Upper lobe of left lung (tissue), 4 donors: ENCODE measurements around the gene RANBP2.

ENCODE experiments used
- EP300 ChIP-seq, 4 donors: sonication (generic); formaldehyde crosslinking; IDR thresholded peaks; one replicate each; pipeline ENCODE4 v1.5.1; 2017; ENCODE audit warnings: antibody characterized with exemption in 4 of 4, control low read depth in 2 of 4
- POLR2A ChIP-seq, 4 donors: fragments of 450-650 bp; IDR thresholded peaks; one replicate each; pipeline ENCODE4 v1.5.1; 2016 to 2017; ENCODE audit warnings: antibody characterized with exemption in 4 of 4, mild to moderate bottlenecking in 2 of 4
- POLR2AphosphoS5 ChIP-seq, 2 donors: sonication (generic); formaldehyde crosslinking; IDR thresholded peaks; one replicate each; pipeline ENCODE4 v1.5.1; 2017; ENCODE audit warnings: antibody characterized with exemption in 2 of 2
- TF ChIP-seq, protein P1 (sequence below), 6 experiments: fragments of 450-650 bp in 4 of 6; fragments of 200-600 bp in 2 of 6; sonication (generic) in 2 of 6; IDR thresholded peaks; one replicate each; pipeline ENCODE4 v1.5.1; 2016 to 2019; ENCODE audit warnings: antibody characterized with exemption in 6 of 6

DNA sequence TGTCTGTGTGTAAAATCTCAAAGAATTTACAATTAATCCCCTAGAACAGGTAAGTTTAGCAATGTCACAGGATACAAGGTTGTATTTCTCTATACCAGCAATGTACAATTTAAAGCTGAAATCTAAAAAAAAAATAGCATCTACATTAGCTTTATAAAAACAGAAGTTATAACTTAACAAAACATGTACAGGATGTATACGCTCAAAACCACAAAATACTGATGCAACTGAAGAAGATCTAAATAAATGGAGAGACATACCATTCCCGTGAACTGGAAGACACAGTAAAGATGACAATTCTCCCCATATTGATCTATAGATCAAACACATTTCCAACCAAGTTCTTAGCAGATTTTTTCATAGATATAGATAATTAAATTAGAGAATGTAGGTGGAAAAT, 17.5 kb upstream of the RANBP2 start:
- TF ChIP-seq, protein P1, sequence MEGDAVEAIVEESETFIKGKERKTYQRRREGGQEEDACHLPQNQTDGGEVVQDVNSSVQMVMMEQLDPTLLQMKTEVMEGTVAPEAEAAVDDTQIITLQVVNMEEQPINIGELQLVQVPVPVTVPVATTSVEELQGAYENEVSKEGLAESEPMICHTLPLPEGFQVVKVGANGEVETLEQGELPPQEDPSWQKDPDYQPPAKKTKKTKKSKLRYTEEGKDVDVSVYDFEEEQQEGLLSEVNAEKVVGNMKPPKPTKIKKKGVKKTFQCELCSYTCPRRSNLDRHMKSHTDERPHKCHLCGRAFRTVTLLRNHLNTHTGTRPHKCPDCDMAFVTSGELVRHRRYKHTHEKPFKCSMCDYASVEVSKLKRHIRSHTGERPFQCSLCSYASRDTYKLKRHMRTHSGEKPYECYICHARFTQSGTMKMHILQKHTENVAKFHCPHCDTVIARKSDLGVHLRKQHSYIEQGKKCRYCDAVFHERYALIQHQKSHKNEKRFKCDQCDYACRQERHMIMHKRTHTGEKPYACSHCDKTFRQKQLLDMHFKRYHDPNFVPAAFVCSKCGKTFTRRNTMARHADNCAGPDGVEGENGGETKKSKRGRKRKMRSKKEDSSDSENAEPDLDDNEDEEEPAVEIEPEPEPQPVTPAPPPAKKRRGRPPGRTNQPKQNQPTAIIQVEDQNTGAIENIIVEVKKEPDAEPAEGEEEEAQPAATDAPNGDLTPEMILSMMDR (IDR thresholded peaks at IDR 0.05): no peak
- TF ChIP-seq POLR2A (IDR thresholded peaks at IDR 0.05): no peak
- TF ChIP-seq POLR2AphosphoS5 (IDR thresholded peaks at IDR 0.05): no peak
- TF ChIP-seq EP300 (IDR thresholded peaks at IDR 0.05): no peak
